Measurements from ENCODE around the gene TMEM200B. TPM values are rescaled to one million over a fixed set of nuclear protein-coding genes. Genes with fewer than 3 reads are reported as not detected.
A peak's percentile ranks its signal among the peaks of the same experiment; 100 is the strongest.

Gene TMEM200B
- 10 to 100 TPM in 1 of 2 donors, 1 to 10 TPM in 1; 6.0 to 10.5 TPM for total RNA-seq
- 1 to 10 TPM; 1.9 to 3.4 TPM for polyA plus RNA-seq
- long read RNA-seq, donor 1, transcript TMEM200B-202 (2 exons, 2,501 nt), result major isoform, 16 of 16 reads
- long read RNA-seq, donor 1, partial matches to known transcripts, result 0 of 16 reads
- long read RNA-seq, donor 1, other reads (novel, unspliced or antisense), result 0 of 16 reads
- long read RNA-seq, donor 2, result 0 reads
- long read RNA-seq, donor 3, partial matches to known transcripts, result 0 of 2 reads
- long read RNA-seq, donor 3, other reads (novel, unspliced or antisense), result 0 of 2 reads
- long read RNA-seq, donor 4, partial matches to known transcripts, result 0 of 1 reads
- long read RNA-seq, donor 4, other reads (novel, unspliced or antisense), result 0 of 1 reads
- long read RNA-seq, donor 5, transcript TMEM200B-202 (2 exons, 2,501 nt), result major isoform, 6 of 6 reads
- long read RNA-seq, donor 5, partial matches to known transcripts, result 0 of 6 reads
- long read RNA-seq, donor 5, other reads (novel, unspliced or antisense), result 0 of 6 reads

DNA sequence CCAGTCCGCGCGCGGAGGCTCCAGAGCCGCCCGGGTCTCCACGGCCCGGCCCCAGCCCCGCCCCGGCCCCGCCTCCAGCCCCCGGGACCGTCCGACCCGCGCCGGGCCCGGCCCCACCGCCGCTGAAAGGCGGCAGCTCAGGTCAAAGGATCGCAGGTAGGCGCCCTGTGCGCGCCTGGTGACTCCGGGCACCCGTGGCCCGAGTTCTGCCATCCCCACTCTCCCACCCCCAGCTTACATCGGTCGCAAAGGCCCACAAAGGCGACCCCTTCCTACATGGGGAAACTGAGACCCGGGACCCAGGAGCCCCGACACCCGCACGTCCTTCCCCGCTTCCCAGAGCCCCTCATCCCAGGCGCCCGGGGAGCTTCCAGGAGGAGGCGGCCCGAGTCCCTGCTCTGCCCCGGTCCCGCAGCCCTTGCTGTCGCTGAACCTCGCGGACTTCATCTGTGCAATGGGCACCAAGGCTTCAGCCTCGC lies at the start of gene TMEM200B:
Gene TMEM200B, minus strand, starts transcription at position 17 of the 479 bp plus-strand sequence. CDS start 2,075 bp downstream, outside the sequence.
- no peak for ATAC-seq (ENCODE audit: insufficient read depth, low FRiP score)
- Histone ChIP-seq H3K4me1 (ENCODE audit: control insufficient read depth in 5 of 5, insufficient read depth in 5 of 5, low read length in 5 of 5) (peaks cover 0 to 28% (median 10%) of the 10 kb centered on the region in 5 donors), H3K4me3 (peak within 1 kb of the TSS; percentile 46), H3K36me3 (ENCODE audit: control insufficient read depth in 4 of 4, insufficient read depth in 4 of 4, low read length in 4 of 4) (no peaks in the 10 kb centered on the region), H3K9ac (ENCODE audit: insufficient read depth in 1 of 2, low read length in 2 of 2) (peak within 1 kb of the TSS; percentile 56 to 63), H3K27ac (ENCODE audit: low read depth in 1 of 2, low read length in 1 of 2) (peak within 1 kb of the TSS; percentile 43 to 88), H3K27me3 (ENCODE audit: control insufficient read depth in 3 of 3, insufficient read depth in 3 of 3, low read length in 2 of 3) (peaks cover 0 to 13% (median 0%) of the 10 kb centered on the region in 3 donors), H3K9me3 (ENCODE audit: control insufficient read depth in 4 of 4, insufficient read depth in 3 of 4, low read length in 3 of 4) (no peaks in the 10 kb centered on the region)
- WGBS, 2 donors, result 1% methylated on average over 42 to 46 of the region's 46 CpGs
- DNase-seq, result peak; percentile 24 to 47 (median 41)
- TF ChIP-seq, protein P1, sequence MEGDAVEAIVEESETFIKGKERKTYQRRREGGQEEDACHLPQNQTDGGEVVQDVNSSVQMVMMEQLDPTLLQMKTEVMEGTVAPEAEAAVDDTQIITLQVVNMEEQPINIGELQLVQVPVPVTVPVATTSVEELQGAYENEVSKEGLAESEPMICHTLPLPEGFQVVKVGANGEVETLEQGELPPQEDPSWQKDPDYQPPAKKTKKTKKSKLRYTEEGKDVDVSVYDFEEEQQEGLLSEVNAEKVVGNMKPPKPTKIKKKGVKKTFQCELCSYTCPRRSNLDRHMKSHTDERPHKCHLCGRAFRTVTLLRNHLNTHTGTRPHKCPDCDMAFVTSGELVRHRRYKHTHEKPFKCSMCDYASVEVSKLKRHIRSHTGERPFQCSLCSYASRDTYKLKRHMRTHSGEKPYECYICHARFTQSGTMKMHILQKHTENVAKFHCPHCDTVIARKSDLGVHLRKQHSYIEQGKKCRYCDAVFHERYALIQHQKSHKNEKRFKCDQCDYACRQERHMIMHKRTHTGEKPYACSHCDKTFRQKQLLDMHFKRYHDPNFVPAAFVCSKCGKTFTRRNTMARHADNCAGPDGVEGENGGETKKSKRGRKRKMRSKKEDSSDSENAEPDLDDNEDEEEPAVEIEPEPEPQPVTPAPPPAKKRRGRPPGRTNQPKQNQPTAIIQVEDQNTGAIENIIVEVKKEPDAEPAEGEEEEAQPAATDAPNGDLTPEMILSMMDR (IDR thresholded peaks at IDR 0.05; ENCODE audit: control extremely low read depth, extremely low read depth), result no peak

DNA sequence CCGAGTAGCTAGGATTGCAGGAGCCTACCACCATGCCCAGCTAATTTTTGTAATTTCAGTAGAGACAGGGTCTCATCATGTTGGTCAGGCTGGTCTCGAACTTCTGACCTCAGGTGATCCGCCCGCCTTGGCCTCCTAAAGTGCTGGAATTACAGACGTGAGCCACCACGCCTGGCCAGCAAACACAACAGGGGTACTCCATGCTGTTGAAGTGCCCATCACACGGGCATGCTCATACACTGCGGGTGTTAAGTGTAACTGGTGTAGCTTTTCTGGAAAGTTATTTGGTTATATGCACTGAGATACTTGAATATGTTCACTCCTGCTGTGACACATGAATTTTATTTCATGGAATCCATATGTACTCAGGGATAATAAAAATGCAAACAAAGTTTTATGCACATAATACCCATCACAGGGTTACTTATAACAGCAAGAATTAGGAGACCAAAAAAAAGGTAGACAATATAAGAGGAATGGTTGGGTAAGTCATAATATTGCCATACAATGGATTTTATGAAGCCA lies 48.8 kb upstream of the TMEM200B start:
- H3K4me3 ChIP-seq, result no peak overlapping the region
- H3K27ac ChIP-seq (ENCODE audit: low read depth in 1 of 2, low read length in 1 of 2), result no peak overlapping the region
- peaks cover 2 to 22% (median 7%) of the 10 kb centered on the region in 5 donors for H3K4me1 ChIP-seq (ENCODE audit: control insufficient read depth in 5 of 5, insufficient read depth in 5 of 5, low read length in 5 of 5)
- H3K27me3 ChIP-seq (ENCODE audit: control insufficient read depth in 3 of 3, insufficient read depth in 3 of 3, low read length in 2 of 3), result no peaks in the 10 kb centered on the region
- H3K9me3 ChIP-seq (ENCODE audit: control insufficient read depth in 4 of 4, insufficient read depth in 3 of 4, low read length in 3 of 4), result no peaks in the 10 kb centered on the region
- no peak overlapping the region for H3K9ac ChIP-seq (ENCODE audit: insufficient read depth in 1 of 2, low read length in 2 of 2)
- no peak for ATAC-seq (ENCODE audit: insufficient read depth, low FRiP score)
- 76 to 86% methylated on average over 8 of the region's 8 CpGs for WGBS, 2 donors
- no peak for DNase-seq
- peaks cover 3 to 10% (median 5%) of the 10 kb centered on the region in 4 donors for H3K36me3 ChIP-seq (ENCODE audit: control insufficient read depth in 4 of 4, insufficient read depth in 4 of 4, low read length in 4 of 4)
- TF ChIP-seq, protein P1 (IDR thresholded peaks at IDR 0.05; ENCODE audit: control extremely low read depth, extremely low read depth), result no peak

DNA sequence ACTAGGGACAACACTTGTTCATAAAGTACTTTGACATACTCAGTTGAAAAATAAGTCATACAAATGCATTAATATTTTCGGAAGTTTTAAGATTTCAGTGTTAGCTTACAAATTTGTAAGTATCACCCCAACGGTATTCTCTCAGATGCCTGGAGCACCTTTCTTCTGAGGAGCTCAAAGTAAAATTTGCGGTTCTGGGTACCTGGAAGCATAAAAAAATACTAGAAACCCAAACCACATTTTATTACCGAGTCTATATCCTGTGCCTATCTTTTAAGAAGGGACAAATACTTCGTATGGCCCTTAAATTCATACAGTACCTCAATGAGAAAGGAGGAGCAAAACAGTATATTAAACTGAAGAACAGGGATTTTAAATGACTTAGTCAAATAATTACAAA lies 47.8 kb upstream of the TMEM200B start:
- H3K36me3 ChIP-seq (ENCODE audit: control insufficient read depth in 4 of 4, insufficient read depth in 4 of 4, low read length in 4 of 4), result peaks cover 7 to 12% (median 8%) of the 10 kb centered on the region in 4 donors
- H3K27me3 ChIP-seq (ENCODE audit: control insufficient read depth in 3 of 3, insufficient read depth in 3 of 3, low read length in 2 of 3), result no peaks in the 10 kb centered on the region
- no peak overlapping the region for H3K27ac ChIP-seq (ENCODE audit: low read depth in 1 of 2, low read length in 1 of 2)
- TF ChIP-seq, protein P1 (IDR thresholded peaks at IDR 0.05; ENCODE audit: control extremely low read depth, extremely low read depth), result no peak
- H3K4me3 ChIP-seq, result no peak overlapping the region
- ATAC-seq (ENCODE audit: insufficient read depth, low FRiP score), result no peak
- no peaks in the 10 kb centered on the region for H3K9me3 ChIP-seq (ENCODE audit: control insufficient read depth in 4 of 4, insufficient read depth in 3 of 4, low read length in 3 of 4)
- DNase-seq, result no peak
- no peak overlapping the region for H3K9ac ChIP-seq (ENCODE audit: insufficient read depth in 1 of 2, low read length in 2 of 2)
- H3K4me1 ChIP-seq (ENCODE audit: control insufficient read depth in 5 of 5, insufficient read depth in 5 of 5, low read length in 5 of 5), result peaks cover 2 to 18% (median 6%) of the 10 kb centered on the region in 5 donors
- WGBS, 2 donors, result 84 to 91% methylated on average over 5 of the region's 5 CpGs
